Measurements from ENCODE around the gene AFAP1.

The AFAP1 gene

DNA sequence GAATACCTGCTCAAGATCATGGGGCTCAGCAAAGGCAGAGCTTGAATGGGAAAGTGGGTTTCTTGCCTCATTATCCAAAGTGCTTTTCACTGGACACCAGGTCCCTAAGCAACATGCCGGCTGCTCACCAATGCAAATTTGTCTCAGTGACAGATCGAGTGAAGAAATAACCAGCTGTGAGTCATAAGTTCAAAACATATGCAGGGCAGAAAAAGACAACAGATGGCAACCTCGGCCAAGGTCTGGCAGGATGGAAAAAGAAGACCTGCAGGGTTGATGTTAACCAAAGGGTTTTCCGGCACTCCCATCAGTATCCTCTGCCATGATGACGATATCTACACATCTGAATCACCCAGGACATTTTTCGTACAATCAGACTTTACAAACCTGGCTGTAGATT, 124.1 kb downstream of the AFAP1 start:
- DNase-seq: no peak

DNA sequence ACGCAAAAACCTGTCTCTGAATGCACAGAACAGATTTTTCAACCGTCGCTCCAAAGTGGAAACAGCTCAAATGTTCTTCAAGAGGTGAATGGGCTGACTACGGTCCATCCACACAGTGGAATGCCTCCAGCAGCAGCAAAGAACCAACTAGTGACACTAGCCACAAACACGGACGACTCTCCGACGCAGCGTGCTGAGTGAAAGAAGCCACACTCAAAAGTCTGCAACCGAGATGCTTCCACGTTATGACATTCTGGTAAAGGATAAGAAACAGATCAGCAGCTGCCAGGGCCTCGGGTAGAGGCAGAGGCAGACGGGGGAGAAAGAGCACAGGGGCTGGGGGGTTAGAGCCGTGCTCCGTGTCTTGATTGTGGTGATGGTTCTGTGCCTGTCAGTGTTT, 125.2 kb downstream of the AFAP1 start:
- DNase-seq: no peak

DNA sequence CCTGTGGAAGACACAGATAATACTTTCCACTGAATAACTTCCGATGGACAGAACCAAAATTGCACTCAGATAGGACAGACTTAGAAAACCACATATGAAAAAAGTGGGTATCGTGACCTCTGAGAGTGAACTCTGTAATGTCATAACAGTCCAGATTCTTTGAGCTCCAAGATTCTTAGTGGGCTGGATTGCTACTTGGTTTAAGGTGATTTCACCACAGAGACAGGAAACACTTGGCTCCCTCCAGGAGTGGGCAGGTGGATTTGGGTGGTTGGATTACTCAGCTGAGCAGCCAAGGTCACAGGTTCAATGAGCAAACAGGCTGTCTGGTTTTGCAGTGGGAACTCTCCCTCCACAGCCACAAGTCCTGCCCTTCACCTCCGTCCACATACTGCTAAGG, 126.0 kb downstream of the AFAP1 start:
- DNase-seq: no peak

DNA sequence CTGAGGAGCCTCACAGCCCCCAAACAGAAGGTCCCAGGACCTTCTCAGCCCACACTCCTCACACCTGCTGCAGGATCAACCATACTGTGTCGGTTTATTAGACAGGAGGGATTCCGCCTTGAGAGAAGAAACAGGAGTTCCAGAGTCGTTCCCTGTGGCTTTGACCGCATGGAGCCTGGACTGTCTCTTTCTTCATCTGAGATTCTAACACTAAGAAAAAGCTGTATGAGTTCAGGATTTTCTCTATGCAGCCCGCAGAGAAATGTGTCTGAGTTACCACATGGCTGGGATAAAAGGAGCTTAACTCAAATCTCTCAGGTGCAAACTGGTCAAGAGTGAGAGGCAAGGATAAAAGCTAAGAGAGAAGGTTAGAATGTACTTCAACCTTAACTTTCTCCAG, 126.7 kb downstream of the AFAP1 start:
- DNase-seq: no peak

DNA sequence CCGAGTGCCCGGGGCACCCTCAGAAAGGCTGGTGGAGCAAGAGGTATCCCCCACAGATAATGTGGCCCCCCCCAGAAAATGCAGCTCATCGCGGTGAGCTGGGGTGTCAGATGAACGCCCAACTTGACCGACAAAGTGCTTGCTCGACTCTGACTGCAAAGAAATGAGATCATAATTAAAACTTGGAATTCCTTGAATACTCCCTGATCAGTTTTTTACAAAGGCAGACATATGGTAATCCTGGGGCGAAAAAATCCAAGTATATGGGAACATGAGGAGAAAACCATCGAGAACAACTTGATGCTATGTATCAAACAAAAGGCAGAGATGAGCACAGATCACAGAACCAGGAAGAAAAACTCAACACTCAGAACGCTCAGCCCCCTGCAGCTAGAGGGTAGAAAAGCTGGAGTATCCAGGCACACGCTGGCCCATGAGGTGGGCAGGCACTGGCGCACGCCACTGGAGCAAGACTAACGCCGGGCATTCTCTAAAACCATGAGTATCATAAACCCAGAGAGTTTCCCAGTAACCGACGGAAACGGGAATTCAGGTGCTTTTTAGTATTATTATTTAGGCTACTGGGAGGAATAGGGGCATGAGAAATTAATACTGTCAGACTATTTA, 127.3 kb downstream of the AFAP1 start:
- no peak for DNase-seq

DNA sequence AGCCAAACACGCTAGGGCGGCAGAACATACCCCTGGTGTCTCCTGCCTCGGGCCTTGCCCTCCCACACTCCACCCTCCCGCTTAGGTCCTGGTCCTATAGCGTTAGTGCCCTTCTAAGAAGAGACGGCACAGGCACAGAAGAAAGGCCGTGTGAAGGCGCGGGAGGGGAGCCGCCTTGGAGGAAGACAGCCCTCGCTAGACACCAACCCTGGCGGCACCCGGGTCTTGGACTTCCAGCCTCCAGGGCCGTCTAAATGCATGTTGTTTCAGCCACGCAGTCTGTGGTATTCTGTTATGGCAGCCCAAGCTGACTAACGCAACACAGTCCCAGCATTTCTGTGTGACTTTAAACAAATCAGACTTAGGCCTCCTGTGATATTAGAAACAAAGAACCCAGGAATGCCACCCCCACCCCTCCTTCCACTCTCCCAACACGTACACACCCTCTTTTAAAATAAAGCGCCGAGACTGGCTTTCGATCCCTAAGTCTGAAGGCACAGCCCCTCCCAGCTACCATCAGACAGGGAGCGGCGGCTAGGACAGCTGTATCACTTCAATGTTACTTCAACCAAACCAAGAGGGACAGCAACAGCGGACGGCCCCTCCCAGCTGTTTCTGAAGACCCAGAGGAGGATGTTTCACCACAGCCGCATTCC, 128.0 kb downstream of the AFAP1 start:
- DNase-seq: no peak

DNA sequence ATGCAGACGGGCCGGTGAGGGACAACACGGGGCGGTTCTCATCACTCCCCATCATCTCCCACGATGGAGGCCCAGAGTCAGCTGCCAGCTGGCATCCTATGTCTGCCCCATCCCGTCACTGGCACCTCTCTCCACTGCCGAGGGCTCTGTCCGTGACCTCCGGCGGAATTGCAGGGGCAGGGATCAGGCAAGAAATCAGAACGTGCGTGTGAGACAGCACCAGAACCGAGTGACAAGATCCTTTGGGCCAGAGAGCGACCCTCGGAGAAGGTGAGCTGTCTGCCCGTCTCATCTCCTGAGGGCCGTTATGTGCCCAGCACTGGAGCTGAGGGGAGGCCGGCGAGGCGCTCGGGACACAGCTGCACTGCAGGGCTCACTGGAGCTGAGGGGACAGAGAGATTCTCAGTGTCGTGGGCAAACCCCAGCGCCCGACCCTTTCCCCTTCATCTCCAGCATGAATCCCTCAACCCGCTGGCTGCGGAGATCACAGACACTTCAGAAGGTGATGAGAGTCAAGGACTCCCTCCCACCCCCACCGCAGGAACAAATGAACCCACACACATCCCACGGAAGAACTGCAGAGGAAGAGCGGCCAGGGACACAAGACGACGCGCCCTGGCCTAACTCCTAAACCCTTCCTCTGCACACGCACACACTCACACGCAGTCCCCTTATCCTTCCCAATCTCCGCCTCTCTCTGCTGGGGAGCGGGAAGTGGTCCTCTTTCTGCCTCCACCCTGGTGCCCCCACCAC, 128.7 kb downstream of the AFAP1 start:
- no peak for DNase-seq

DNA sequence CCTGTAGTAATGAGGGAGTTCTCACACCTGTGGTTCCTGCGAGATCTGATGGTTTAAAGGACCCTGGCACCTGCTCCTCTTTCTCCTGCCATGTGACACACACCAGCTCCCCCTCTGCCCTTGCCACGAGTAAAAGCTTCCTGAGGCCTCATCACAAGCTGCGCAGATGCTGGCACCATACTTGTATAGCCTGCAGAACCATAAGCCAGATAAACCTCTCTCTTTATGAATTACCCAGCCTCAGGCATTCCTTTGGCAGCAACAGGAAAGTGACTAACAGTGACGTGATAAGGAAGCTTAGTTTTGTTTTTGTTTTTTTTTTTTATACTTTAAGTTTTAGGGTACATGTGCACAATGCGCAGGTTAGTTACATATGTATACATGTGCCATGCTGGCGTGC, 130.9 kb downstream of the AFAP1 start:
- no peak for DNase-seq

DNA sequence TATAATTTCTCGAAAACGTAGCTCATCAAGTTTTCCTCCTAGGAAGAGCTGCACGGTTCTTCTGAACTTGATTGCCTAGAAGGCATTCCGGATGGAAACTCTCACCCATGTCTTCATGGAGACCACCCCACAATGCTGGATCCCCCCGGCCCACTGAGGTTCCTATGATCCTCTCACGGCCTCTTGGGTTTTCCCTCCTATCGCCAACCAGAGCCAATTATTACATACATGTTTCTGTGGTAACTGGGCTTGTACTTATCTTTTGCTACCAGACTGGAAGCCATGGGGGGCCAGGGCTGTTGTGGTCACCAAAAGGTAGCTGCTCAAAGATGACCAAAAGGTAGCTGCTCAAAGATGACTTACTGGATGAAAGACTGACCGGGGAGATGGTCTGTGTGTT, 131.5 kb downstream of the AFAP1 start:
- no peak for DNase-seq

DNA sequence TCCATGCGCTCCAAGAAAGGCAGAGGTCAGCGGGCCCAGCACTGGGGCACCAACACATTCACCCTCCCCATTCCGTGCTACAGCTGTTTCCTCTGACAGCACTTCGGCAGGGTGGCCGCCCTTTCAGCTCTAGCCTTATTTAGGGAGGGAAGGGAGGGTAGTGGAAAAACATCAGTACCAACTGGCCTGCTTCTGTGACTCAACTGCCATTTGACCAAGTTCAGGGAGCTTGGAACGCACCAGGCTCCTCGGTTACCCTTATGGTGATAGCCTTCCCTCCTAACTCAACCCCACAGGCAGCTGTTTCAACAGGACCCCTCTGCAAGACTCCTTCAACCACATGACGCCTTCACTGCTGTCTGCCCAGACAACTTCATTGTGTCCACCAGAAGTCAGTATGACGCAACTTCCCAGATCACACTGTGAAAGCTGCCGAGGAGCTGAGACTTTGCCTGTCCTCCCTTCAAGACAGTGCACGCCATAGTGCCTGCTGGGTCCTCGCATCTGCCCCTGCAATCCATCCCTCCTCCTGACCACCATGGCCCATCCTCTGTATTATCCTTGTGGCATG, 132.2 kb downstream of the AFAP1 start:
- no peak for DNase-seq

DNA sequence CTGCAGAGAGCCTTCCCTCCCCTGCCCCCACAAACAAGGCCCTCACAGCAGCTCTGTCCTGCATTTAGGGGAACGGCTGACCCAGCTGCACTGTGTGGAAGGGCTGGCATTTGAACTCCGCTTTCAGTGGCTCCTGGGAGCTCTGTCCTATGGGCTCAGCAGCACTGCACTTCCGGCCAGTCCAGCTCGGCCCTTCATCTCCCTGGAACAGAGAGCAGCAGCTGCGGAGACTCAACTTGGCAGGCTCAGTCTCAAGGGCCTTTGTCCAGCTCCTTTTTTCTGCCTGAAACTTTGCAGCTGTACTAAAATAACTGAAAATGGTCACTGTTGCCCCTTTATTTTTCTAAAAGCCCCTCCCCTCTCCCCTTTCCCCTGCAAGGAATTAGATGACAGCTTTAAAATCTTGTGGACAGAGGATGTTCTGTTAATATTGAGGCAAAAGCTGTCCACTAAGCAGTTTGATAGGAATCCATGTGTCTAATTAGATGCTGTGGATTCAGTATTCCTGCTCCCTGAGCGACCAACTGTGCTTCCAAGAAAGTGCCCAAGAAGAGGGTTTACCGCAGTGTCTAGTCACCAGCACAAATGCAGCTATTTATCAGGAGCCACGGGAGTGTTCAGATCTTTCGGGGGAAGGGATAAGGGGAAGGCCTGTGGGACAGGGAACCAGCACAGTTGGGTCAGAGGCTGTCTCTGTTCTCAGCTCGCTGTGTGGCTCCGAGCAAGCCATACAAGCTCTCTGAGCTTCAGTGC, 133.1 kb downstream of the AFAP1 start:
- DNase-seq: no peak

DNA sequence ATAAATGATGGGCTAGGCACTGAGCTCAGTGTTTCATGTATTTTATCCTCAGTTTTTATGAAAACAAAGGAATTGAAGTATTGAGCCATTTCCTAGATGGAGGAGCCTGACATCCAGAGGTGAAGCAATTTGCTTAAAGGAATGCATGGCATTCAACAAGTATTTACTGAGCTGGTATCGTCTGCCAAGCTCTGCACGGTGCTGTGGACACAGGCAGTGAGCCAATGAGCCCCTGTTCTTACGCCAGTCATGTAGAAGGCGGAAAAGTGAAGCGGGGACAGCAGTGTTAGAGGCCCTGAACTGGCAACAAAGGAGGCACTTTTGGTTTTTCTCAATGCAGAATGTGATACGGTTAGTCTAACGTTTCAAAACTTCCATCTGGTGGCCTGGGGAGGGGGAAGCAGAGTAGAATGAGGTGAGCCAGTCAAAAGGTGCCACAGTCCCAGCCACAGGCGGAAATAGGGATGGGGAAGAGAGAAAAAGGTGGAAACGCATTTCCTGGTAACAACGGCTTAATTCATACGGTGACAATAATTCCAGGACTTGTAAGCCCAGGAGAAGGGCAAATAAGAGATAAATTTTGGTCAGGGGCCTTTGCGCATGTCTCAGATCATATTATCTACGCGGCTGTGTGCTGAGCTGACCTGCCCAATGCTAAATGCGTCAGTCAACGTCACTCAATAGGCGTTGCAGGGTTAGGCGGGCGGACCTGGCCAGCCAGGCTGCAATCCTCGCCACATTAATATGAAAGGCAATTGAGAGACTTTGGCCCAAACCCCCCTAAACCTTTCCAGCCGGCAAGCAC, 133.9 kb downstream of the AFAP1 start:
- DNase-seq: no peak

DNA sequence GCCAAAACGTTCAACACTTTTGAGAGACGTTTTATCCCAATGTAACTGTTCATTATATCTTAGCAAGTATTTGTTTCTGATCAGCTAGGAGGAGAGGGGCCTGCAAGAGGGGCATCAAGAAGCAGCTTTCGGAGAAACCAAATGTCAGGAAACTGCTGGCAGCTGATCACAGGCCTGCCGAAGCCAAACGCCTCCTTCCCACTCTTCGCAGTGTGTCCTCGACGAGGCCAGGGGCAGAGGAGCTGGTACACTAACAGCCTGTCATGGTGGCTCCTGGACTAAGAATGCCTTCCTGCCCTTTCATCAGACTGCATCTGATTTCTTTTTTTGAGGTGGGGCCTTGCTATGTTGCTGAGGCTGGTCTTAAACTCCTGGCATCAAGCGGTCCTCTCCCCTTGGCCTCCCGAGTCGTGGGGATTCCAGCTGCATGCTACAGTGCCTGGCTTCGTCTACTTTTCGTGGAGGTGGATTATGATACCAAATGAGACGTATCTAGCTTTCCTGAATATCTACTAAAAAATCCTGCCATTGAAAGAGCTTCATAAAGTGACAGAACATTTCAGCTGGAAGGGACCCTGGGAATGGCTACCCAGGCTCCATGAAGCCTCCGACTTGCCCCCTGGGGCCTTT, 134.8 kb downstream of the AFAP1 start:
- DNase-seq: no peak

DNA sequence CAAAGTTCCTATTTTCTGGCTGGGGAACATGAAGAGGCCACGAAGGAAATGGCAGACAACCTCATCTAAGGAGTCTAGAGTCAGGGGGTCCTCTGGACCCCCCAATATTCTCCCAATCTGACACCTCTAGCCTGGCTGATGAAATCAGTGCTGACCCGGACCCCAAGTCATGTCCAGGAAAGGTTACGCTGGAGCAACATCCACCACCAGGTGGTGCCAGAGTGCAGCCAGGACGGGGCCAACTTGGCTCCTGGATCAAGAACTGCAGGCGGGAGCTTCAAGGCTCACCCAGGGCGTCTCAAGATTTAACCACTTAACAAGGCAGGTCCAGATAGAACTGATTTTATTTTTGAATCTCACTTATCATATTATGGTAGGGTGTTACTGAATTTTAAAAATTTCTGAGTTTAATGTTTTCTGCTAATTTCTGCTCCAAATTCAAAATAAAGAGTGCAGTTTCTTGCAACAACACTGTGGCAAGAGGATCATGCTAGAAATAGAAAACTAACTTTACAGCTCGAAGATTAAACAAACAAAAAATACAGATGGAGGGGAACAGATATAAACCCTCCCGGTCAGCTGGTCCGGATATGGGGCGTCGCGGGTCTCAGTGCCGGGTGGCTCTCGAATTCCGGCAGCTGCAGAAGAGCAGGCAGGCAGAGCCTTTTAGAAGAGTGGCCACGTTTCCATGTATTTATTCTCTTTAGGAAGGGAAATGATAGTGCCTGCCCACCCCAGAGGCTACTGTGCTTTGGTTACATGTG, 135.5 kb downstream of the AFAP1 start:
- DNase-seq: no peak

DNA sequence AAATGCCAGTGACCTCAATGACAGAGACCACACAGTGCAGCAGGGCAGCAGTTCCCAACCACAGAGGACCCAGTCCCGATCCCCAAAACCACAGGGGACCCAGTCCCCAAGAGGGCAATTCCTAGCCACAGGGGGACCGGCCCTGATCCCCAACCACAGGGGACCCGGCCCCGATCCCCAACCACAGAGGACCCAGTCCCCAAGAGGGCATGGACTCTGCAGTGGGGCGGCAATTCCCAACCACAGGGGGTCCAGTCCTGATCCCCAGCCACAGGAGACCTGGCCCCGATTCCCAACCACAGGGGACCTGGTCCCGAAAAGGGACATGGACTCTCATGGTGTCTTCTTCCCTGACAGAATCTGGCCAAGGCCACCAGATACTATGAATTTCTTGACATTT, 136.3 kb downstream of the AFAP1 start:
- DNase-seq: no peak

DNA sequence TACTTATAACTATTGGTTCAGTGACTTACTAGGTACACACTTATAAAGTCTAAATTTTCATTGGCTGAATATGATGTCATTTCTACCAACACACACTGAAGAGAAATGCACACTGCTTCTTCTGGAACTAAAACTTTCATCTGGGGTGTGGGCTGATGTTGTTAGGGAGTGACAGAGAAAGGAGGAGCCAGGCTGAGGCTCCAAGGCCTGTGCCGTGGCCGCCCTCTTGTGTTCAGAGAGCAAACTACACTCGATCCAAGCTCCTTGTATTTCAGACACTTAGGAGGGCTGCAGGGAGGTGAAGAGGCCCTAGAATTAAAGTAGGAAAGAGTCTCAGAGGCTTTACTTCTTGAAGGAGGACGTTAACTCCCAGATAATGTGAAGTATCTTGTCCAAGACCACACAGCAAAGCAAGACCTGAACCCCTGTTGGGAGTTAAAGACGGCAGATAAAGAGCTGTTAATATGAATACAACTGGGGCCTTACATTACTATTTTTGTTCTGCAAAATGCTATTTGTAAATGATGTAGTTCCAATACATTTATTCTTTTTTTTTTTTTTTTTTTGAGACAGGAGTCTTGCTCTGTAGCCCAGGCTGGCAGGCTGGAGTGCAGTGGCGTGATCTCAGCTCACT, 137.5 kb downstream of the AFAP1 start:
- no peak for DNase-seq

DNA sequence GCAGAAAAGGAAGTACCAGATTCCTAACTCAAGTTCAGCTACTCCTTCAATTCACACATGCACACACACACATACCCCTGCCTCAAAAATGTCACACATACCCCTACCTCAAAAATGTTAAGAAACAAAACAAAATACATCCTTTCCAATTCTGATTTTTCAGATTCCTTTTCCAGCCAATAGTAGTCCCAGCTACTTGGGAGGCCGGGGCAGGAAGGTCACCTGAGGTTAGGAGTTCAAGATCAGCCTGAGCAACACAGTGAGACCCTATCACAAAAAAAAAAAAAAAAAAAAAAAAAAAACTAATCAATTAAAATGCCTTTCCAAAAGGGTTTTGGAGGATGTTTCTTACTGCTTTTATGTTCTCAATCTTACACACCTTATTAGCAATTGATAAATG, 138.0 kb downstream of the AFAP1 start:
- no peak for DNase-seq

DNA sequence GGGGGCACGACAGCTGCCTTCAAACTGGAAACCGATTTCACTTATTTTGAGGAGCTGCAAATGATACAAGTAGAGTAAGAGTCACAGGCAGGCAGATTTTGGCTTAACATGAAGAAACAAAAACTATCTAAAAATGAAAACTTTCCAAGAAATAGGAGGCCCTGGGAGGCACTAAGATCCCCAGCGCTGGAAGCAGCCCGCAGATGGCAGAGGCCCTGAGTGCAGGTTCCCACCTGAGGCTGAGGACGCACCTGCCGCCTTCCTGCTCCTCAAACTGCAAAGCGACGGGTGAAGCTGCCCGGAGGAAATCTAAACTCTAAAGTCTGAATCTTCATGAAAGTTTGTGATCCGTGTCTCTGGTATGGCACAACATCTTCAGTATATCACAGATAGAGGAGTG, 138.7 kb downstream of the AFAP1 start:
- no peak for DNase-seq

DNA sequence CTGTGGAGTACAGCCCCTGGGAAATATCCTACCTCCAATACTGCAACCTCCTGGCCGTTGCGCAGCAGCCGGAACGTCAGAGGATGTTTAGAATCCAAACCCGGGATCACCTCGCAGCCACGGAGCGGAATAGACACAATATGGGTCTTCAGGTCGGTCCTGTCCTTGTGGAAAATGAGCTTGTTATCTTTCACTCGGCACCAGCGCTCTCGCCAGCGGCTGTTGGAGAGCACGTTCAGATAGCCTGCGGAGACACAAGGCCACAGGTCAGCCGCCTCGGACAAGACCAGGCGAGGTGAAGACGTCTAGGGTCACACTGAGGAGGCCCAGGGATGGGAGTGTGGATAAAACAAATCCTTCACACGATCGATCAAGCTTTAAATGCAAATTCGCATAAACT, 139.3 kb downstream of the AFAP1 start:
- DNase-seq: no peak

DNA sequence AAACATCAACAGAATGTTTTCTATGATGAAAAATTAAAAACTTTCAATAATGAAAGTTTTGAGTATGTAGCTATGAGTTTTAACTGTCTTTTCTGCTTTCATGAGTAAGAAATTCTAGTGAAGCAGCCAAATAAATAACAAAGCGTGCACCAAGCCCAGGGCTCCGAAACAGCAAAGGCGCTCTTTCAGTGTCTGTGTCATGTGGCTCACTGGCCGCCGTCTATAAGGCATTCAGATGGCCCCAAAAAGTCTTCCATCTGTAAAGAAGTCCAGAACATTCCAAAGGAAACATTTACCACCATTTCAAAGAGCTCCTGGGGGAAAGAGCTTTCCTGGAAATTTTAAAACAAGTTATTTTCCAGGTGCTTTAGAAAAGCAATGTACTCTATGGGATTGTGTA, 139.9 kb downstream of the AFAP1 start:
- no peak for DNase-seq

DNA sequence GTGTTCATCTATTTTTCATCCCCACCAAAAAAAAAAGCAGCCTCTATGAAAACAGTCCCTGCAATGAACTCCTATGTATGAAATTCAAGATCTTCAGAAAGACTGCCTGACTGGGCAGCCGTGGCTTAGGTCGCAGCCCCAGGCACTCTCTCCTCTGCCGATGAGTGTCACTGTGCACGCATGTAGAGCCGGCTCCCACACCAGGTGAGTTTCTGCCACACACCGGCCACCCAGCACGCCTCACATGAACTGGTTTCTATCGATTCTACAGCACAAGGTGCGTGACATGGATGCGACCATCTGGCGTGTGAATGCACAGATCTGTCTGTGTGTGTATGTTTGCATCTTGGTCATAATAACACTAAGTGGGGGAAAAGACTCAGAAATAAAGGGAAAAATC, 140.4 kb downstream of the AFAP1 start:
- DNase-seq: no peak

Data from NCI-H510A (cell line).